Keratinocyte (primary cell): Measurements from ENCODE around the gene IMPACT. TPM values are rescaled to one million over a fixed set of nuclear protein-coding genes. Genes with fewer than 3 reads are reported as not detected.

Experiments
- DNase-seq: peaks from one replicate; pipeline ENCODE4 v3.0.0-alpha.2; 2011; ENCODE audit warnings: low read depth, missing footprints, low spot score
- FAIRE-seq: peaks from 2 replicates; lab custom pipeline; 2011; peaks lifted over from hg19 to GRCh38; lab: Jason Lieb, UNC
- H2AFZ ChIP-seq: 2 replicates; pipeline ENCODE4 v1.6.0; 2012; ENCODE audit warnings: low read length, control low read depth, inconsistent platforms; ENCODE audit not compliant: control insufficient read depth
- H3K27ac ChIP-seq: 2 replicates; pipeline ENCODE4 v1.5.1; 2011; ENCODE audit warnings: low read length; ENCODE audit not compliant: control insufficient read depth, insufficient read depth
- H3K27me3 ChIP-seq: 3 replicates; pipeline ENCODE4 v1.6.0; 2011; ENCODE audit warnings: low read length; ENCODE audit not compliant: control insufficient read depth, insufficient read depth; ENCODE audit errors: extremely low read depth
- H3K36me3 ChIP-seq, 2 experiments: 2 replicates in 1 of 2; 3 replicates in 1 of 2; pipeline ENCODE4 v1.5.1; 2011; ENCODE audit warnings: low read length in 2 of 2, mild to moderate bottlenecking in 1 of 2; ENCODE audit not compliant: control insufficient read depth in 2 of 2, insufficient read depth in 2 of 2; ENCODE audit errors: extremely low read depth in 1 of 2
- H3K4me1 ChIP-seq: 3 replicates; pipeline ENCODE4 v1.5.1; 2011; ENCODE audit warnings: low read length; ENCODE audit not compliant: control insufficient read depth, insufficient read depth; ENCODE audit errors: extremely low read depth
- H3K4me2 ChIP-seq: 3 replicates; pipeline ENCODE4 v1.6.0; 2011; ENCODE audit warnings: low read depth, low read length; ENCODE audit not compliant: control insufficient read depth, insufficient read depth; ENCODE audit errors: extremely low read depth
- H3K4me3 ChIP-seq, 3 experiments: fragments of 200-600 bp in 1 of 3; sonication (generic) in 1 of 3; 2 replicates in 2 of 3; 3 replicates in 1 of 3; pipeline ENCODE4 v1.5.1; 2011 to 2016; ENCODE audit warnings: low read length in 3 of 3, mild to moderate bottlenecking in 3 of 3, control low read depth in 2 of 3, inconsistent platforms in 1 of 3, low read depth in 1 of 3, mixed read lengths in 1 of 3, mixed run types in 1 of 3, moderate library complexity in 1 of 3; ENCODE audit not compliant: control insufficient read depth in 2 of 3, insufficient read depth in 2 of 3; ENCODE audit errors: extremely low read depth in 1 of 3
- H3K79me2 ChIP-seq: 2 replicates; pipeline ENCODE4 v1.6.0; 2012; ENCODE audit warnings: low read length; ENCODE audit not compliant: control insufficient read depth, insufficient read depth
- H3K9ac ChIP-seq: 3 replicates; pipeline ENCODE4 v1.6.0; 2011; ENCODE audit warnings: low read length; ENCODE audit not compliant: control insufficient read depth, insufficient read depth; ENCODE audit errors: extremely low read depth
- H3K9me1 ChIP-seq: 3 replicates; pipeline ENCODE4 v1.6.0; 2011; ENCODE audit warnings: low read length; ENCODE audit not compliant: control insufficient read depth, insufficient read depth; ENCODE audit errors: extremely low read depth
- H3K9me3 ChIP-seq: 2 replicates; pipeline ENCODE4 v1.5.1; 2012; ENCODE audit warnings: low read depth, low read length; ENCODE audit not compliant: control insufficient read depth
- H4K20me1 ChIP-seq: 3 replicates; pipeline ENCODE4 v1.6.0; 2011; ENCODE audit warnings: low read length; ENCODE audit not compliant: control insufficient read depth, insufficient read depth; ENCODE audit errors: extremely low read depth
- EZH2 ChIP-seq: IDR thresholded peaks from one replicate; pipeline ENCODE4 v1.6.1; 2012; ENCODE audit warnings: inconsistent platforms, mild to moderate bottlenecking, low read length, moderate library complexity
- dilution Hi-C: fragments of 300-500 bp; cut with MboI; formaldehyde crosslinking; loops from one replicate; pipeline ENCODE4 v1.7.0; 2020; ENCODE audit warnings: low sequenced_read_pairs; ENCODE audit not compliant: extremely low pct_ligation_motif_present
- polyA plus RNA-seq, 5 experiments: library from polyadenylated mRNA; depleted of rRNA in 3 of 5; stranded (reverse) in 3 of 5; stranded (forward) in 1 of 5; unstranded in 1 of 5; fragments of >200 nt; gene quantifications; 1 replicate in 1 of 5; 2 replicates in 3 of 5; 3 replicates in 1 of 5; pipeline versions ENCODE4 v1.2.1 to v1.2.3, GENCODE V29; 2011 to 2012; ENCODE audit warnings: missing spikeins in 2 of 5, low read depth in 1 of 5, low replicate concordance in 1 of 5
- TF ChIP-seq, protein P1 (sequence below), 3 experiments: IDR thresholded peaks in 1 of 3; conservative IDR thresholded peaks in 1 of 3; optimal IDR thresholded peaks in 1 of 3; 2 replicates in 2 of 3; 3 replicates in 1 of 3; pipeline versions ENCODE3 to v1.5.1; 2011; ENCODE audit warnings: low read length in 3 of 3, mild to moderate bottlenecking in 3 of 3, moderate library complexity in 2 of 3, control low read depth in 1 of 3, inconsistent platforms in 1 of 3; ENCODE audit not compliant: insufficient read depth in 2 of 3; ENCODE audit errors: extremely low read depth in 1 of 3

IMPACT gene
- polyA plus RNA-seq, 1 donor (not counting 4 experiments of a cell fraction or from before 2014, with no cell fraction given), result 35.3 TPM

GRCh38 chr18:24404591-24404990 lies 21.9 kb upstream of the IMPACT start:
- FAIRE-seq (no peak), DNase-seq (no peak)
- no peak for TF ChIP-seq EZH2
- TF ChIP-seq, protein P1, sequence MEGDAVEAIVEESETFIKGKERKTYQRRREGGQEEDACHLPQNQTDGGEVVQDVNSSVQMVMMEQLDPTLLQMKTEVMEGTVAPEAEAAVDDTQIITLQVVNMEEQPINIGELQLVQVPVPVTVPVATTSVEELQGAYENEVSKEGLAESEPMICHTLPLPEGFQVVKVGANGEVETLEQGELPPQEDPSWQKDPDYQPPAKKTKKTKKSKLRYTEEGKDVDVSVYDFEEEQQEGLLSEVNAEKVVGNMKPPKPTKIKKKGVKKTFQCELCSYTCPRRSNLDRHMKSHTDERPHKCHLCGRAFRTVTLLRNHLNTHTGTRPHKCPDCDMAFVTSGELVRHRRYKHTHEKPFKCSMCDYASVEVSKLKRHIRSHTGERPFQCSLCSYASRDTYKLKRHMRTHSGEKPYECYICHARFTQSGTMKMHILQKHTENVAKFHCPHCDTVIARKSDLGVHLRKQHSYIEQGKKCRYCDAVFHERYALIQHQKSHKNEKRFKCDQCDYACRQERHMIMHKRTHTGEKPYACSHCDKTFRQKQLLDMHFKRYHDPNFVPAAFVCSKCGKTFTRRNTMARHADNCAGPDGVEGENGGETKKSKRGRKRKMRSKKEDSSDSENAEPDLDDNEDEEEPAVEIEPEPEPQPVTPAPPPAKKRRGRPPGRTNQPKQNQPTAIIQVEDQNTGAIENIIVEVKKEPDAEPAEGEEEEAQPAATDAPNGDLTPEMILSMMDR (optimal IDR thresholded peaks at IDR 0.05 in 1 of 3, IDR thresholded peaks at IDR 0.05 in 1 of 3, conservative IDR thresholded peaks at IDR 0.05 in 1 of 3; ENCODE audit: extremely low read depth in 1 of 3, insufficient read depth in 2 of 3, low read length in 3 of 3), result no peak
- H3K79me2 ChIP-seq, result no peaks in the 10 kb centered on the region
- H3K36me3 ChIP-seq, result no peaks in the 10 kb centered on the region
- no peak overlapping the region for H3K9ac ChIP-seq
- no peak overlapping the region for H3K27ac ChIP-seq
- no peaks in the 10 kb centered on the region for H3K9me3 ChIP-seq
- no peaks in the 10 kb centered on the region for H3K27me3 ChIP-seq
- no peaks in the 10 kb centered on the region for H3K9me1 ChIP-seq
- no peaks in the 10 kb centered on the region for H4K20me1 ChIP-seq
- no peak overlapping the region for H2AFZ ChIP-seq
- H3K4me3 ChIP-seq, result no peak overlapping the region
- peaks cover 7% of the 10 kb centered on the region for H3K4me1 ChIP-seq
- H3K4me2 ChIP-seq, result no peak overlapping the region
- dilution Hi-C loops, result no loop called here

- no peaks in the 10 kb centered on the region for H4K20me1 ChIP-seq
- H3K4me1 ChIP-seq, result no peaks in the 10 kb centered on the region
- FAIRE-seq, result peak; percentile 17
- DNase-seq, result no peak
- no peaks in the 10 kb centered on the region for H3K27me3 ChIP-seq
- no peaks in the 10 kb centered on the region for H3K9me3 ChIP-seq
- no peak overlapping the region for H3K4me2 ChIP-seq
- no peak overlapping the region for H3K9ac ChIP-seq
- no peak overlapping the region for H3K27ac ChIP-seq
- no peaks in the 10 kb centered on the region for H3K9me1 ChIP-seq
- H3K36me3 ChIP-seq, result no peaks in the 10 kb centered on the region
- TF ChIP-seq, protein P1 (optimal IDR thresholded peaks at IDR 0.05 in 1 of 3, IDR thresholded peaks at IDR 0.05 in 1 of 3, conservative IDR thresholded peaks at IDR 0.05 in 1 of 3; ENCODE audit: extremely low read depth in 1 of 3, insufficient read depth in 2 of 3, low read length in 3 of 3), result no peak
- no peak for TF ChIP-seq EZH2
- no peaks in the 10 kb centered on the region for H3K79me2 ChIP-seq
- H2AFZ ChIP-seq, result no peak overlapping the region
- dilution Hi-C loops, result no loop called here
- H3K4me3 ChIP-seq, result no peak overlapping the region
Observed at GRCh38 chr18:24408496-24408895, 18.0 kb upstream of the IMPACT start.
